Body of pancreas (tissue), 4 donors: ENCODE results near the gene HSPB3. TPM values are rescaled to one million over a fixed set of nuclear protein-coding genes. Genes with fewer than 3 reads are reported as not detected.
"Not testable (repeated sequence)": the region's sequence is repeated elsewhere in the genome, so short reads cannot be mapped to it uniquely, and the experiment has no call there.

ENCODE experiments used
- ATAC-seq: fragments of 150-250 bp; one replicate; pipeline ENCODE4 v1.9.1; 2016
- DNase-seq, 4 donors: peaks; one replicate each; pipeline ENCODE4 v3.0.0-alpha.2; 2019
- H3K27ac ChIP-seq, 4 donors: fragments of 200-600 bp; sonication (generic); 1 replicate in 3 of 4; 2 replicates in 1 of 4; pipeline versions ENCODE4 v1.5.1 to v1.6.1; 2016 to 2019; ENCODE audit warnings: mild to moderate bottlenecking in 1 of 4, mixed read lengths in 1 of 4, moderate library complexity in 1 of 4
- H3K27me3 ChIP-seq, 2 donors: fragments of 200-600 bp; sonication (generic); one replicate each; pipeline ENCODE4 v1.6.0; 2016; ENCODE audit warnings: mild to moderate bottlenecking in 1 of 2
- H3K36me3 ChIP-seq, 2 donors: fragments of 200-600 bp; sonication (generic); replicated peaks in 1 of 2; 2 replicates each; pipeline ENCODE4 v1.5.1; 2016; ENCODE audit warnings: low read depth in 2 of 2; ENCODE audit not compliant: insufficient read depth in 1 of 2
- H3K4me1 ChIP-seq: fragments of 200-600 bp; sonication (generic); one replicate; pipeline ENCODE4 v1.6.0; 2016
- H3K4me3 ChIP-seq, 2 donors: fragments of 200-600 bp; sonication (generic); 1 replicate in 1 of 2; 2 replicates in 1 of 2; pipeline ENCODE4 v1.5.1; 2016 to 2019
- H3K9me3 ChIP-seq, 3 donors: fragments of 200-600 bp; sonication (generic); 1 replicate in 2 of 3; 2 replicates in 1 of 3; pipeline ENCODE4 v1.5.1; 2016
- POLR2A ChIP-seq, 3 donors: fragments of 450-650 bp; IDR thresholded peaks; one replicate each; pipeline ENCODE4 v1.6.1; 2016; ENCODE audit warnings: antibody characterized with exemption in 3 of 3, mild to moderate bottlenecking in 2 of 3
- WGBS, 2 donors: methylation state at CpG; one replicate each; pipeline ENCODE4 v1.1.5; 2017; 5-methylcytosine and 5-hydroxymethylcytosine counted together
- intact Hi-C: fragments of 100-400 bp; cut with DNase I; formaldehyde crosslinking; loops from one replicate; pipeline ENCODE4 v1.15.1; 2023
- total RNA-seq, 2 donors: library from RNA; depleted of rRNA; stranded (reverse); fragments of >200 nt; gene quantifications; one replicate each; pipeline ENCODE4 v1.1.0, GENCODE V29; 2016
- TF ChIP-seq, protein P1 (sequence below), 7 experiments: fragments of 450-650 bp in 4 of 7; fragments of 200-600 bp in 3 of 7; sonication (generic) in 3 of 7; IDR thresholded peaks; one replicate each; pipeline ENCODE4 v1.5.1; 2016 to 2019; ENCODE audit warnings: antibody characterized with exemption in 7 of 7

Gene HSPB3
- total RNA-seq, 2 donors from 2014 or later: not detected

DNA sequence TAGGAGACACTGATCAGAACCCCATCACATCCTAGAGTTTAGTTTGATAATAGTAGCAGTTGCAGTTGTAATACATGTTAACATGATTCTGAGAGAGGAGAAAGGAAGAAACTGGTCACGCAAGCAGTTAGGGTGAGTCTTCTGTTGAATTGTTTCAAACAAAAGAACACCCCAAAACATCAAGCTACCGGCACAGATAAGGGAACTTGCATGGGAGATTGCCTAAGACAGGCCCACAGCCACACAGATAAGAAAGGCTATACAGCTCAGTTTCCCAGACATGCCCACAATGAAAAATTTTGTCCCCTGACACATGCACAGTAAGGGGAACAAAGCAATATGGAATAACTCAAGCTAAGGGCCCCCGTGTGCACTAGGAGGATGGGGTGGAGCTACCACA, 15.9 kb downstream of the HSPB3 start:
- Histone ChIP-seq H3K9me3 (no peaks in the 10 kb centered on the region), H3K27ac (no peak overlapping the region), H3K4me3 (no peak overlapping the region), H3K4me1 (no peaks in the 10 kb centered on the region), H3K27me3 (no peaks in the 10 kb centered on the region), H3K36me3 (no peaks in the 10 kb centered on the region)
- no peak for TF ChIP-seq POLR2A (IDR thresholded peaks at IDR 0.05)
- TF ChIP-seq, protein P1, sequence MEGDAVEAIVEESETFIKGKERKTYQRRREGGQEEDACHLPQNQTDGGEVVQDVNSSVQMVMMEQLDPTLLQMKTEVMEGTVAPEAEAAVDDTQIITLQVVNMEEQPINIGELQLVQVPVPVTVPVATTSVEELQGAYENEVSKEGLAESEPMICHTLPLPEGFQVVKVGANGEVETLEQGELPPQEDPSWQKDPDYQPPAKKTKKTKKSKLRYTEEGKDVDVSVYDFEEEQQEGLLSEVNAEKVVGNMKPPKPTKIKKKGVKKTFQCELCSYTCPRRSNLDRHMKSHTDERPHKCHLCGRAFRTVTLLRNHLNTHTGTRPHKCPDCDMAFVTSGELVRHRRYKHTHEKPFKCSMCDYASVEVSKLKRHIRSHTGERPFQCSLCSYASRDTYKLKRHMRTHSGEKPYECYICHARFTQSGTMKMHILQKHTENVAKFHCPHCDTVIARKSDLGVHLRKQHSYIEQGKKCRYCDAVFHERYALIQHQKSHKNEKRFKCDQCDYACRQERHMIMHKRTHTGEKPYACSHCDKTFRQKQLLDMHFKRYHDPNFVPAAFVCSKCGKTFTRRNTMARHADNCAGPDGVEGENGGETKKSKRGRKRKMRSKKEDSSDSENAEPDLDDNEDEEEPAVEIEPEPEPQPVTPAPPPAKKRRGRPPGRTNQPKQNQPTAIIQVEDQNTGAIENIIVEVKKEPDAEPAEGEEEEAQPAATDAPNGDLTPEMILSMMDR (IDR thresholded peaks at IDR 0.05): no peak
- DNase-seq (no peak), ATAC-seq (no peak)
- intact Hi-C loops: no loop called here
- WGBS, 2 donors: 54 to 57% methylated on average over 3 of the region's 3 CpGs

DNA sequence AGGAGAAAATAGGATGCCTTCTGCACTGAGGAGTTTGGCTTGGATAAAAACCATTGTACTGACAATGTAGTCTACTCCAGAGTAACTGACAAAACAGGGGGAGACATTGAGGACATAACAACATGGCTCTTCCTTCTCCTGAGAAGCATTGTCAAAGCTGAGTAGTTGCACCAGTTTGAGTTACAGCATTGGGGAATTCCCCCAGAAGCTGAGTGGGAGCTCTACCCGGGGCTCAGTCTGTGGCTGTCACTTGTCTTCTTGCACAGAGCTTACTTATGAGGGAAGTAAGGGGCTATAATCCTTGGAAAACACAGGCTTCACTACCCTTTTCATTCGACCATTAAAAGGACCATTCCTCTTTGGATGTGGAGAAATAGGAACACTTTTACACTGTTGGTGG, 21.2 kb downstream of the HSPB3 start:
- intact Hi-C loops: no loop called here
- no peak overlapping the region for H3K27ac ChIP-seq
- DNase-seq (no peak), ATAC-seq (no peak)
- H3K4me3 ChIP-seq: no peak overlapping the region
- TF ChIP-seq, protein P1 (IDR thresholded peaks at IDR 0.05): no peak
- TF ChIP-seq POLR2A (IDR thresholded peaks at IDR 0.05): no peak
- 57 to 59% methylated on average over 2 of the region's 2 CpGs for WGBS, 2 donors
- no peaks in the 10 kb centered on the region for H3K36me3 ChIP-seq
- no peaks in the 10 kb centered on the region for H3K4me1 ChIP-seq
- H3K27me3 ChIP-seq: no peaks in the 10 kb centered on the region
- H3K9me3 ChIP-seq: no peaks in the 10 kb centered on the region

DNA sequence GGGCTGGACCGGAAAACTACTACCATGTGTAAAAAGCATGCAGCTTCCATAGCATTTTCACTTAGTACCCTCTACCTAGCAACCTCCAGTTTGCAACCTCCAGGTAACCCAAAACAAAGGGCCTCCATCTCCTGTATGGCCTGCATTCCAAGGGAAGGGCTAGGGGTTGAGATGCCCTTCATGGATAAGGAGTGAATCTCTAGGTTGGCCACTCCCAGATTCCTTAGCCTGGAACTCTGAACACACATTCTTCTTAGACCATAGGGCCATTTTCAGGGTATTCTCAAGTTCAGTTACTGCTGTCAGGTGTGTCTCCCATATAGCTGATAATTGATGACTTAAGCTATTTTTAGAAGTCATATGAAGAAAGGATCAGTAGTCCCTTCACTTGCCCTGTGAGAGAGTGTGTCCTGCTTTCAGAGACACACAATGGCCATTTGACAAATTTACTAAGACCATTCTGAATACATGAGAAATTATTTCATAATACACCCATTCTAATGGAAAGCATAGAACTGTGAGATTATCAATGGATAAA, 22.5 kb downstream of the HSPB3 start:
- no peak for ATAC-seq
- 75 to 88% methylated on average over 1 of the region's 1 CpG for WGBS, 2 donors
- no peaks in the 10 kb centered on the region for H3K36me3 ChIP-seq
- intact Hi-C loops: no loop called here
- no peaks in the 10 kb centered on the region for H3K9me3 ChIP-seq
- H3K27ac ChIP-seq: no peak overlapping the region
- H3K4me1 ChIP-seq: no peaks in the 10 kb centered on the region
- TF ChIP-seq, protein P1 (IDR thresholded peaks at IDR 0.05): no peak
- no peak for TF ChIP-seq POLR2A (IDR thresholded peaks at IDR 0.05)
- no peak for DNase-seq
- no peaks in the 10 kb centered on the region for H3K27me3 ChIP-seq
- H3K4me3 ChIP-seq: no peak overlapping the region

DNA sequence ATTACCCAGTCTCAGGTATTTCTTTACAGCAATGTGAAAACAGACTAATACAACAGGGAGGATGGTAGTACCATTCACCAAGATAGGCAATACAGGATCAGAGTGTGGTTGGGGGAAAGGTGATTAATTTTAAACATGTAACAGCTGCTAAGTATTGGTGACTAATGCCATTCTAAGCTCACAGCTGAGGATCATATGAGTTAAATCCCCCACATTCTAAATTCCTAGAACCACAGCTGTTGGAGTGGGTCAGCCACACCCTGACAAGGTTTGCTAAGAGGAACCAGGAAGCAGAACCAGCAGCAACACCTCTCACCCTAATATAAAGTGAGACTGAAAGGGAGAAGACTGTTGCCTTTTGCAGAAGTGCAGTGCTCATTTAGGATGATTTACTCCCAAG, 24.8 kb downstream of the HSPB3 start:
- H3K9me3 ChIP-seq: no peaks in the 10 kb centered on the region
- DNase-seq (no peak), ATAC-seq (no peak)
- intact Hi-C loops: no loop called here
- no peak overlapping the region for H3K4me3 ChIP-seq
- H3K27me3 ChIP-seq: no peaks in the 10 kb centered on the region
- H3K4me1 ChIP-seq: no peaks in the 10 kb centered on the region
- H3K27ac ChIP-seq: no peak overlapping the region
- TF ChIP-seq, protein P1 (IDR thresholded peaks at IDR 0.05): no peak
- TF ChIP-seq POLR2A (IDR thresholded peaks at IDR 0.05): no peak
- no peaks in the 10 kb centered on the region for H3K36me3 ChIP-seq

DNA sequence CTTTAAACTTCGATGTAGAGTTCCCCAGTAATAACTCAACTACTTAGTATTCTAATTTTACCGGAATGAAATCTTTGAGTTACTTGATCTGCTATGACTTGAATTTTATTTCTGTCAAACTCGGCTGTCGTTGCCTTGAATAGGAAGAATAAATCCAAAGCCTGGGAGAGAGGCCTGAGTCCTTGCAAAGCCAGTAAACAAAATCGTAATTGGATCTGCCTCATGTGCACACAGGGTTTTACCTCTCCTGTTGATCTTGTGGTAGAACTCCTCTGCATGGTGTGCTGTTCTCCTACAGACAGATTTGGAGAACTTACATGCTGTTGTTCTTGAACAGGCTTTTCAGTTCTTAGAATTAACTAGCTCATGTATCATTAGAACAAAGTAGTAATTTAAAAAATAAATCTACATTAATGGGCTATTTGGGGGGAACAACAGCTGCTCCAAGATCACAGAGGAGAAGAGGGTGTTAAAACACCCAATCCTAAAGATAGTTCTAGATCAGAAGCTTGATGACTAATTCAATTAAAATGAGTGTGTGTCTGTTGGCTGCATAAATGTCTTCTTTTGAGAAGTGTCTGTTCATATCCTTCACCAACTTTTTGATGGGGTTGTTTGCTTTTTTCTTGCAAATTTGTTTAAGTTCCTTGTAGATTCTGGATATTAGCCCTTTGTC, 28.9 kb downstream of the HSPB3 start:
- DNase-seq (no peak), ATAC-seq (no peak)
- Histone ChIP-seq H3K36me3 (no peaks in the 10 kb centered on the region), H3K4me1 (no peaks in the 10 kb centered on the region), H3K27ac (no peak overlapping the region), H3K4me3 (no peak overlapping the region), H3K27me3 (no peaks in the 10 kb centered on the region), H3K9me3 (no peaks in the 10 kb centered on the region)
- 71 to 74% methylated on average over 5 of the region's 5 CpGs for WGBS, 2 donors
- intact Hi-C loops: no loop called here
- TF ChIP-seq, protein P1 (IDR thresholded peaks at IDR 0.05): no peak
- no peak for TF ChIP-seq POLR2A (IDR thresholded peaks at IDR 0.05)

DNA sequence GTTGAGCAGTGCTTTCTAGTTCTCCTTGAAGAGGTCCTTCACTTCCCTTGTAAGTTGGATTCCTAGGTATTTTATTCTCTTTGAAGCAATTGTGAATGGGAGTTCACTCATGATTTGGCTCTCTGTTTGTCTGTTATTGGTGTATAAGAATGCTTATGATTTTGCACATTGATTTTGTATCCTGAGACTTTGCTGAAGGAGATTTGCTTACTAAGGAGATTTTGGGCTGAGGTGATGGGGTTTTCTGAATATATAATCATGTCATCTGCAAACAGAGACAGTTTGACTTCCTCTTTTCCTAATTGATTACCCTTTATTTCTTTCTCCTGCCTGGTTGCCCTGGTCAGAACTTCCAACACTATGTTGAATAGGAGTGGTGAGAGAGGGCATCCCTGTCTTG, 30.2 kb downstream of the HSPB3 start:
- not testable (repeated sequence) for H3K4me3 ChIP-seq, H3K9me3 ChIP-seq

DNA sequence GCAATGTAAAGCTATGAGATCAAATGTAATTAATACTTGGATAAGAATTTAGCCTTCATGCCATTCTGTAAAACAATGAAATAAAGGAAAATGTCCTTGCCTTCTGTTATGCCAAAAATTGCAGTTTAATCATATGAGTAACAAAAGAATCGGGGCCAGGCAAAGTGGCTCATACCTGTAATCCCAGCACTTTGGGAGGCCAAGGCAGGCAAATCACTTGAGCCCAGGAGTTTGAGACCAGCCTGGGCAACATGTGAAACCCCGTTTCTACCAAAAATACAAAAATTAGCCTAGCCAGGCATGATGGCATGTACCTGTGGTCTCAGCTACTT, 34.1 kb downstream of the HSPB3 start:
- 21 to 44% methylated on average over 2 of the region's 2 CpGs for WGBS, 2 donors
- H3K27ac ChIP-seq, intact Hi-C loops, DNase-seq, H3K4me1 ChIP-seq, H3K27me3 ChIP-seq, ATAC-seq, H3K9me3 ChIP-seq, H3K4me3 ChIP-seq, H3K36me3 ChIP-seq: not testable (repeated sequence)

More for the DNA sequence above, 30.2 kb downstream of the HSPB3 start:
- H3K27me3 ChIP-seq, H3K36me3 ChIP-seq, ATAC-seq, intact Hi-C loops, DNase-seq, H3K4me1 ChIP-seq, H3K27ac ChIP-seq: not testable (repeated sequence)
